ENCODE data around the gene NOSIP.

Gene NOSIP

GRCh38 chr19:49515767-49516166, 64.6 kb downstream of the NOSIP start:
- no peak overlapping the region for H3K4me3 ChIP-seq (replicated peaks; ENCODE audit: insufficient read depth, low read length)
- no peaks in the 10 kb centered on the region for H3K27me3 ChIP-seq (ENCODE audit: insufficient read depth, poor library complexity, severe bottlenecking)
- peak; percentile 93 to 98 for DNase-seq (ENCODE audit: low read depth in 1 of 2, low spot score in 1 of 2)

GRCh38 chr19:49514151-49514550, 66.2 kb downstream of the NOSIP start:
- TF ChIP-seq CTCF (IDR thresholded peaks at IDR 0.05; ENCODE audit: insufficient read depth, low read length) (no peak), GABPA (IDR thresholded peaks at IDR 0.05; ENCODE audit: low read depth) (no peak), REST (IDR thresholded peaks at IDR 0.05; ENCODE audit: insufficient replicate concordance, low read depth) (no peak), POLR2AphosphoS5 (IDR thresholded peaks at IDR 0.05; ENCODE audit: low read depth) (no peak), SPI1 (IDR thresholded peaks at IDR 0.05; ENCODE audit: borderline replicate concordance, low read depth) (no peak)
- Histone ChIP-seq H3K27ac (replicated peaks) (no peak overlapping the region), H3K27me3 (ENCODE audit: insufficient read depth, poor library complexity, severe bottlenecking) (no peaks in the 10 kb centered on the region), H3K4me3 (replicated peaks; ENCODE audit: insufficient read depth, low read length) (no peak overlapping the region)
- DNase-seq (ENCODE audit: low read depth in 1 of 2, low spot score in 1 of 2) = no peak

More at GRCh38 chr19:49515767-49516166, 64.6 kb downstream of the NOSIP start:
- TF ChIP-seq POLR2AphosphoS5 (IDR thresholded peaks at IDR 0.05; ENCODE audit: low read depth) = peak; percentile 69
- TF ChIP-seq SPI1 (IDR thresholded peaks at IDR 0.05; ENCODE audit: borderline replicate concordance, low read depth) = peak; percentile 96
- no peak for TF ChIP-seq REST (IDR thresholded peaks at IDR 0.05; ENCODE audit: insufficient replicate concordance, low read depth)
- TF ChIP-seq CTCF (IDR thresholded peaks at IDR 0.05; ENCODE audit: insufficient read depth, low read length) = no peak
- no peak for TF ChIP-seq GABPA (IDR thresholded peaks at IDR 0.05; ENCODE audit: low read depth)
- peak overlapping the region; percentile 75 for H3K27ac ChIP-seq (replicated peaks)

GRCh38 chr19:49513746-49514118, 66.6 kb downstream of the NOSIP start:
- Histone ChIP-seq H3K27me3 (ENCODE audit: insufficient read depth, poor library complexity, severe bottlenecking) (no peaks in the 10 kb centered on the region), H3K4me3 (replicated peaks; ENCODE audit: insufficient read depth, low read length) (peak overlapping the region; percentile 48), H3K27ac (replicated peaks) (no peak overlapping the region)
- TF ChIP-seq CTCF (IDR thresholded peaks at IDR 0.05; ENCODE audit: insufficient read depth, low read length) (no peak), SPI1 (IDR thresholded peaks at IDR 0.05; ENCODE audit: borderline replicate concordance, low read depth) (no peak), REST (IDR thresholded peaks at IDR 0.05; ENCODE audit: insufficient replicate concordance, low read depth) (no peak), POLR2AphosphoS5 (IDR thresholded peaks at IDR 0.05; ENCODE audit: low read depth) (no peak), GABPA (IDR thresholded peaks at IDR 0.05; ENCODE audit: low read depth) (no peak)
- no peak for DNase-seq (ENCODE audit: low read depth in 1 of 2, low spot score in 1 of 2)
